OCI-LY7 (cell line): Measurements from ENCODE around the gene KNG1. TPM values are rescaled to one million over a fixed set of nuclear protein-coding genes. Genes with fewer than 3 reads are reported as not detected.

Experiments used
- BruUV-seq: library from RNA; stranded (reverse); fragments of 400-500 nt; replicated peaks from 2 replicates; lab custom pipeline; 2021; lab: Mats Ljungman, UMichigan
- CTCF ChIA-PET: fragments of 300-600 bp; sonication (Branson Sonifier 250); formaldehyde crosslinking; loops from one replicate; lab custom pipeline; 2022; ENCODE audit warnings: antibody characterized with exemption; ENCODE audit not compliant: unreplicated experiment; lab: Charles Lee
- POLR2A ChIA-PET: fragments of 300-600 bp; sonication (Branson Sonifier 250); formaldehyde crosslinking; loops from one replicate; lab custom pipeline; 2022; ENCODE audit warnings: antibody characterized with exemption; lab: Charles Lee
- DNase-seq: peaks from one replicate; pipeline ENCODE4 v3.0.0-alpha.2; 2015; ENCODE audit warnings: low spot score
- H2AFZ ChIP-seq: fragments of 200-600 bp; sonication (generic), shearing (Covaris generic); 2 replicates; pipeline ENCODE4 v1.6.1; 2014; ENCODE audit warnings: mild to moderate bottlenecking, antibody characterized with exemption, low read length, moderate library complexity
- H3K27ac ChIP-seq: fragments of 200-600 bp; sonication (generic); 2 replicates; pipeline ENCODE4 v1.5.1; 2014; ENCODE audit warnings: mixed run types, low read depth, mild to moderate bottlenecking, moderate library complexity, low read length, inconsistent platforms; ENCODE audit not compliant: poor library complexity, severe bottlenecking
- H3K36me3 ChIP-seq: fragments of 200-600 bp; sonication (generic); 2 replicates; pipeline ENCODE4 v1.6.1; 2014; ENCODE audit warnings: mild to moderate bottlenecking, antibody characterized with exemption, low read length, moderate library complexity, mixed read lengths; ENCODE audit not compliant: insufficient read depth
- H3K4me1 ChIP-seq: fragments of 200-600 bp; sonication (generic); 2 replicates; pipeline ENCODE4 v1.5.1; 2014; ENCODE audit warnings: mild to moderate bottlenecking, low read length; ENCODE audit not compliant: insufficient read depth, poor library complexity, severe bottlenecking
- H3K4me2 ChIP-seq: fragments of 200-600 bp; sonication (generic); 2 replicates; pipeline ENCODE4 v1.6.1; 2014; ENCODE audit warnings: mild to moderate bottlenecking, low read length
- H3K4me3 ChIP-seq: fragments of 200-600 bp; sonication (generic); 2 replicates; pipeline ENCODE4 v1.5.1; 2014; ENCODE audit warnings: mild to moderate bottlenecking, low read depth, low read length; ENCODE audit not compliant: poor library complexity, severe bottlenecking
- H3K79me2 ChIP-seq: fragments of 200-600 bp; sonication (generic); 2 replicates; pipeline ENCODE4 v1.6.1; 2016; ENCODE audit warnings: low read depth, mild to moderate bottlenecking, low read length, moderate library complexity, mixed read lengths; ENCODE audit not compliant: insufficient read depth
- H3K9me2 ChIP-seq: fragments of 200-600 bp; sonication (generic); 2 replicates; pipeline ENCODE4 v1.6.1; 2016; ENCODE audit warnings: mild to moderate bottlenecking, low read length, mixed read lengths; ENCODE audit not compliant: insufficient read depth
- H3K9me3 ChIP-seq: fragments of 200-600 bp; sonication (generic); 2 replicates; pipeline ENCODE4 v1.6.1; 2014; ENCODE audit warnings: mild to moderate bottlenecking, mixed run types, low read length, mixed read lengths
- H4K20me1 ChIP-seq: fragments of 200-600 bp; sonication (generic); 2 replicates; pipeline ENCODE4 v1.6.1; 2014; ENCODE audit warnings: mild to moderate bottlenecking, antibody characterized with exemption, low read length, moderate library complexity, mixed read lengths; ENCODE audit not compliant: insufficient read depth
- EZH2phosphoT487 ChIP-seq: fragments of 200-600 bp; sonication (generic); IDR thresholded peaks from 2 replicates; pipeline ENCODE4 v1.6.1; 2018; ENCODE audit warnings: low read depth, borderline replicate concordance, mild to moderate bottlenecking, mixed run types, antibody characterized with exemption, low read length, moderate library complexity, mixed read lengths
- intact Hi-C: fragments of 100-400 bp; cut with micrococcal nuclease; formaldehyde crosslinking; loops from one replicate; pipeline ENCODE4 v1.10.0; 2022; ENCODE audit not compliant: unreplicated experiment
- total RNA-seq, 2 experiments: library from RNA; depleted of rRNA in 1 of 2; stranded (reverse); fragments of >200 nt in 1 of 2; shearing (Covaris generic) in 1 of 2; gene quantifications; 2 replicates each; pipeline ENCODE4 v1.2.3, GENCODE V29; 2014 to 2022
- TF ChIP-seq, protein P1 (sequence below): fragments of 200-600 bp; sonication (generic); conservative IDR thresholded peaks from 2 replicates; pipeline ENCODE4 v1.5.1; 2014; ENCODE audit warnings: mild to moderate bottlenecking, antibody characterized with exemption, low read length, moderate library complexity, mixed read lengths

Gene KNG1
- total RNA-seq, 2 experiments from 2014 or later = not detected

- peak; percentile 37 for DNase-seq
- H3K4me1 ChIP-seq = peaks cover 12% of the 10 kb centered on the region
- peak overlapping the region; percentile 63; the same call in 1 of the 2 replicates for H2AFZ ChIP-seq
- no TSS peak for BruUV-seq
- intact Hi-C loops = no loop called here
- H3K27ac ChIP-seq = no peak overlapping the region
- TF ChIP-seq, protein P1, sequence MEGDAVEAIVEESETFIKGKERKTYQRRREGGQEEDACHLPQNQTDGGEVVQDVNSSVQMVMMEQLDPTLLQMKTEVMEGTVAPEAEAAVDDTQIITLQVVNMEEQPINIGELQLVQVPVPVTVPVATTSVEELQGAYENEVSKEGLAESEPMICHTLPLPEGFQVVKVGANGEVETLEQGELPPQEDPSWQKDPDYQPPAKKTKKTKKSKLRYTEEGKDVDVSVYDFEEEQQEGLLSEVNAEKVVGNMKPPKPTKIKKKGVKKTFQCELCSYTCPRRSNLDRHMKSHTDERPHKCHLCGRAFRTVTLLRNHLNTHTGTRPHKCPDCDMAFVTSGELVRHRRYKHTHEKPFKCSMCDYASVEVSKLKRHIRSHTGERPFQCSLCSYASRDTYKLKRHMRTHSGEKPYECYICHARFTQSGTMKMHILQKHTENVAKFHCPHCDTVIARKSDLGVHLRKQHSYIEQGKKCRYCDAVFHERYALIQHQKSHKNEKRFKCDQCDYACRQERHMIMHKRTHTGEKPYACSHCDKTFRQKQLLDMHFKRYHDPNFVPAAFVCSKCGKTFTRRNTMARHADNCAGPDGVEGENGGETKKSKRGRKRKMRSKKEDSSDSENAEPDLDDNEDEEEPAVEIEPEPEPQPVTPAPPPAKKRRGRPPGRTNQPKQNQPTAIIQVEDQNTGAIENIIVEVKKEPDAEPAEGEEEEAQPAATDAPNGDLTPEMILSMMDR = no peak
- TF ChIP-seq EZH2phosphoT487 = no peak
- H3K4me3 ChIP-seq = no peak overlapping the region
- ChIA-PET CTCF (interaction anchor here (0.6 kb wide), 1 partner anchor 39 kb away, joined by 3 read pairs; no protein-coding TSS in a partner anchor), POLR2A (interaction anchor here (0.7 to 1.6 kb wide), 3 partner anchors 16 to 999 kb away, joined by 3 to 8 read pairs (median 4); partner anchors contain the start of gene EIF4A2)
- no peaks in the 10 kb centered on the region for H3K9me3 ChIP-seq
- H3K79me2 ChIP-seq = no peaks in the 10 kb centered on the region
- H3K9me2 ChIP-seq = no peaks in the 10 kb centered on the region
- H3K36me3 ChIP-seq = no peaks in the 10 kb centered on the region
- H3K4me2 ChIP-seq = peak overlapping the region; percentile 18
- H4K20me1 ChIP-seq = no peaks in the 10 kb centered on the region
These were observed 47.6 kb upstream of the KNG1 start for GRCh38 chr3:186669378-186670084.

GRCh38 chr3:186670155-186670554 is 47.0 kb upstream of the KNG1 start:
- no peaks in the 10 kb centered on the region for H3K9me2 ChIP-seq
- ChIA-PET POLR2A (no interaction called here), CTCF (interaction anchor here (0.6 kb wide), 1 partner anchor 39 kb away, joined by 3 read pairs; no protein-coding TSS in a partner anchor)
- BruUV-seq = no TSS peak
- no peaks in the 10 kb centered on the region for H4K20me1 ChIP-seq
- no peaks in the 10 kb centered on the region for H3K9me3 ChIP-seq
- H3K4me1 ChIP-seq = peaks cover 12% of the 10 kb centered on the region
- H2AFZ ChIP-seq = peak overlapping the region; percentile 63; the same call in 1 of the 2 replicates
- H3K79me2 ChIP-seq = no peaks in the 10 kb centered on the region
- TF ChIP-seq, protein P1 = no peak
- no peak for TF ChIP-seq EZH2phosphoT487
- no peak for DNase-seq
- intact Hi-C loops = no loop called here
- no peak overlapping the region for H3K27ac ChIP-seq
- H3K4me3 ChIP-seq = no peak overlapping the region
- H3K36me3 ChIP-seq = no peaks in the 10 kb centered on the region
- H3K4me2 ChIP-seq = no peak overlapping the region; the same call in 1 of the 2 replicates

GRCh38 chr3:186671051-186671450 is 46.1 kb upstream of the KNG1 start:
- H3K36me3 ChIP-seq = no peaks in the 10 kb centered on the region
- intact Hi-C loops = no loop called here
- no peaks in the 10 kb centered on the region for H3K79me2 ChIP-seq
- no peaks in the 10 kb centered on the region for H3K9me3 ChIP-seq
- H2AFZ ChIP-seq = no peak overlapping the region
- BruUV-seq = no TSS peak
- ChIA-PET CTCF (no interaction called here), POLR2A (no interaction called here)
- no peak for TF ChIP-seq EZH2phosphoT487
- TF ChIP-seq, protein P1 = no peak
- no peak overlapping the region for H3K4me2 ChIP-seq
- no peak overlapping the region for H3K4me3 ChIP-seq
- H3K27ac ChIP-seq = no peak overlapping the region
- H3K9me2 ChIP-seq = no peaks in the 10 kb centered on the region
- no peaks in the 10 kb centered on the region for H4K20me1 ChIP-seq
- DNase-seq = no peak
- H3K4me1 ChIP-seq = peaks cover 12% of the 10 kb centered on the region
